ENCODE results near the gene FAM3A.

The FAM3A gene

GRCh38 chrX:154485150-154486051 lies 30.6 kb downstream of the FAM3A start:
- no peak for DNase-seq (ENCODE audit: low spot score)
- POLR2A ChIA-PET (ENCODE audit: low non-redundant PET): interaction anchor here (0.6 kb wide), 2 partner anchors 31 to 50 kb away, joined by 3 to 5 read pairs; partner anchors contain the start of gene FAM3A
- CTCF ChIA-PET: no interaction called here
- H3K27ac ChIP-seq: peak overlapping the region; percentile 84
- no peak for TF ChIP-seq CTCF (conservative IDR thresholded peaks at IDR 0.05; ENCODE audit: low read depth)

DNA sequence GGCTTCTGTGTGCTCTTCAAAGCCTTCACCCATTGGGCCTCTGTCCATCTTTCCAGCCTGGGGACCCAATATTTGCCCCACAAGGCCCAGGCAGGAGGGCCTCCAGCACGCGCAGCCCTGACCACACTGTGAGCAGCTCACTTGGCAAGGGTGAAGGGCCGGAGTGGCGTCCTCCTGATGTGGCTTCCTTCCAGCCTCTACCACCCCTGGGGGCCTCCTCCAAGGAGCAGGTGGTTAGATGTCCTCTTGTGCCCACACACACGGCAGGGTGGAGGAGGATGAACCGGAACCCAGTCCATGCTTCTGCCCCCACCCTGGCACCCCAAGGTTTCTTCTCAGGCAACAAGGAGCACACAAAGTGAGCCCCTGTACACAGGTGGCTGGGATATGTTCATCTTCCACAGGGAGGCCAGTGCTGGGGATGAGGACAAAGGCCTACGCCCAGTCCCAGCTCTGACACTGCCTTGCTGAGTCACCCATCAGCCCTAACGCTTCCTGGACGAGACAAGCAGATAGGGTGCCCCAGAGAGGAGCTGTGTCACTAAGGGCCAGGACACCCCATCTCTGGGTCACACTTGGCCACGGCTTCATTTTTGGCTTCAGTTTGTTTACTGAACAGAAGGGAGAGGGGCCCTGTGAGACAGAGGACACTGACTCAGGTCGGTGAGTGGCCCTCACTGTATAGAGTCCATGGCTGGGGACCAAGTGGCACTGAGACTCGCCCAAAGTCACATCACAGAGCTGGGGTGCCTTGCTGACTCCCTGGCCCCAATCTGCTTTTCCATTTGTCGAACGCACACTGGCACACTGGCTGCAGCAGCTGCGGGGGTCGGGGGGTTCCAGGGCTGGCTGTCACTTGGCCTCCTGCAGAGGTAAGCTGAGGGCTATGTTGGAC lies 31.5 kb downstream of the FAM3A start:
- no peak for DNase-seq (ENCODE audit: low spot score)
- H3K27ac ChIP-seq: peak overlapping the region; percentile 84
- no peak for TF ChIP-seq CTCF (conservative IDR thresholded peaks at IDR 0.05; ENCODE audit: low read depth)
- CTCF ChIA-PET: no interaction called here
- POLR2A ChIA-PET (ENCODE audit: low non-redundant PET): interaction anchor here (0.6 kb wide), 1 partner anchor 32 kb away, joined by 3 read pairs; the partner anchor contains the start of gene FAM3A

- ChIA-PET CTCF (no interaction called here), POLR2A (ENCODE audit: low non-redundant PET) (no interaction called here)
- TF ChIP-seq CTCF (conservative IDR thresholded peaks at IDR 0.05; ENCODE audit: low read depth): no peak
- no peak overlapping the region; the same call in 1 of the 2 replicates for H3K27ac ChIP-seq
- DNase-seq (ENCODE audit: low spot score): no peak
Observed at GRCh38 chrX:154483325-154483724, 32.7 kb downstream of the FAM3A start.

DNA sequence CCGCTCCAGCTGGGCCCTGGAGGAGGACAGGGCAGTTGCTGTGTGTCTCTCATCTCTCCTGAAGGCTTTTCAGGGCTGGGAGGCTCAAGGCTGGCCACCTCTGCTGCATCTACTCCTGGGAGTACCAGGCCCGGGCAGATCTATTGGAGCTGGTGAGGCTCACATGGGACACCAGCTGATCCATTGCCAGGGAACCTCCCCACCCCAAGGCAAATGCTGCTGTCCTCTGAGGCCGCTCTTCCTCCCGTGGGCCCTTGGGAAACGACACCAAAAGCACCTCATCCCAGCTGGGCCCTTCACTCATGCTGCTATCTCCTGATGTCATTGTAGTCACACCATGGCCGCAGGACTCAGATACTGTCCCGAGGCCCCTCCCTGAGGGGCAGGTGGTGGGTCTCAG lies 33.2 kb downstream of the FAM3A start:
- TF ChIP-seq CTCF (conservative IDR thresholded peaks at IDR 0.05; ENCODE audit: low read depth): no peak
- H3K27ac ChIP-seq: peak overlapping the region; percentile 35
- CTCF ChIA-PET: no interaction called here
- DNase-seq (ENCODE audit: low spot score): no peak
- POLR2A ChIA-PET (ENCODE audit: low non-redundant PET): no interaction called here

GRCh38 chrX:154481911-154482601 lies 34.0 kb downstream of the FAM3A start:
- no peak for DNase-seq (ENCODE audit: low spot score)
- CTCF ChIA-PET: interaction anchor here (0.6 kb wide), 1 partner anchor 483 kb away, joined by 3 read pairs; no protein-coding TSS in a partner anchor
- peak overlapping the region; percentile 35 for H3K27ac ChIP-seq
- POLR2A ChIA-PET (ENCODE audit: low non-redundant PET): no interaction called here
- TF ChIP-seq CTCF (conservative IDR thresholded peaks at IDR 0.05; ENCODE audit: low read depth): no peak

- POLR2A ChIA-PET (ENCODE audit: low non-redundant PET): no interaction called here
- no peak overlapping the region for H3K27ac ChIP-seq
- CTCF ChIA-PET: interaction anchor here (0.6 kb wide), 2 partner anchors 9 to 482 kb away, joined by 3 read pairs; no protein-coding TSS in a partner anchor
- no peak for TF ChIP-seq CTCF (conservative IDR thresholded peaks at IDR 0.05; ENCODE audit: low read depth)
- no peak for DNase-seq (ENCODE audit: low spot score)
Observed at GRCh38 chrX:154481195-154481594, 34.8 kb downstream of the FAM3A start.
